Stimulated activated CD4-positive, alpha-beta T cell treated with anti-CD3 and anti-CD28 coated beads, TNF-alpha, amount 100 ng/mL, for 1 hour (primary cell): ENCODE measurements around the gene SLC18B1.

Source experiments
- DNase-seq, 3 donors: peaks; one replicate each; pipeline ENCODE4 v3.0.0-alpha.2; 2020; ENCODE audit warnings: low read depth in 3 of 3, low spot score in 1 of 3

The SLC18B1 gene

DNA sequence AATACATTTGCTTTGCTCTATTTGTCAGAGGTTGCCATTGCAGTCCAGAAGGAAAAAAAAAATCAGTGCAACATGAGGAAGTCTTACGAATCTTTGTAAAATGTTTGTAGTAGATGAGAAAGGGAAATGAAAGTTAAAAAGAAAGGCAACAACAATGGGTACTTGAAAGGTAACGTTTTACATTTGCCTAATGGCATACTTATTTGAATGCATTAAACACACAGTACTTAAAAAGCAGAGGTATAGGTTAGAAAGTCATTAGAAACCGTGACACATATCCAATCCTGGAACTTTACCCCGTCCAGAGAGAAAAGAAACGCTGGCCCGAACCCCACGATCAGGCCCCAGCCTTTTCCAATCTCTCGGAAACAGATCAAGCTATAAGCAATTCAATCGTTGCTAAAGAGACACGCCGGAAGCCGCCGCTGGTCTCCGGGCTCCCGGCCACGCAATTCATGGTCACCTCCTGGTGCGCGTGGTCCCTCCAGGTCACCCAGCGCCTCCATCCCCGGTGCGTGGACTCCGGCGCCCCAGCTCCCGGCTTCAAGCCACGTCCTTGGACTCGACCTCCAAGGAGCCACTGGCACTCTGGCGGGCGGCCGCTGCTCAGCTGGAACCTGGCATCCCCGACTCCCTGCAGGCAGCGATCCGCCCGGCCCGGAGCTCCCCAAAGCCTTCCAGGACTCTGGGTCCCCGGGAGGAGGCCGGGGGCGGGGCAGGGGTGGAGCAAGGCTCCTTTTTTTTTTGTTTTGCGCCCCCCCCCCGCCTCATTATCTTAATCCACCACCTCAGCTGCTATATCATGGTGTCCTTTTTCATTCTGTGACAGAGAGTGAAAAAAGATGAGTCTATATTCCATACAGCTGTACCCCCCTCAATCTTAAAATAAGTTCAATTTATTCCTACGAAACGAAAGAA is at the start of gene SLC18B1:
Gene SLC18B1, minus strand, starts transcription at position 687 of the 918 bp plus-strand sequence. Its CDS starts 181 bp downstream, at position 506.
- DNase-seq = peak in 1 of 3 donors; percentile 41

DNA sequence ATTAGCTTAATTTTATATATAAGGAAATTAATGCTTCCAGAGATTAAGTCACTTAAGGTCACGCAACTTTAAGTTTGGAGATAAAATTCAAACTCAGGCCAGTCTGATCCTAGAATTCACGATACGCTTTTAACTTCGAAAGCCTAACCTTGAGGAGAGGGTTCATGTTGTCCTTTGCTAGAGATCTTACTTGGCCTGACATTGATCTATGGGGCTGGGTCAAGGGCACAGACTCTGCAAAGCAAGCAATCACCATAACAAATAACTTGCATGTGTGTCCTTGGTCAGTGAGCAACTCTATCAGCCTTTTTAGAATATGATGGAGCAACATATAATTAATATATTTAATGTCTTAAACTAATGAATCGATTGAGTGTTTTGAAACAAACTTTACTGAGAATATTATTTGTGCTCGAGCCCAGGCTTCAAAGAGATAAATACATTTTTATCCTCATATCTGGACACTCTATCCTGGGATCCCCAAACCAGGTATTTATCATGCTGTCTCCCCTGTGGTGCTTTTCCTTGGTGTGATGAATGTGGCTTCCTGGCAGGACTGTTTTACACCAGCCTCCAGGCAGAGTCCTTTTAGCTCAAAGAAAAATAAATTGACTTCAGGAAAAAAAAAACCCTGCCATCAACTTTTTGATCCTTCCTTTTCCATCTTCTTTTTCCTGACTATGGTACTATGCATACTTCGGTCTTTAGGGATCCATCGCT is 45.0 kb upstream of the SLC18B1 start:
- DNase-seq = no peak

DNA sequence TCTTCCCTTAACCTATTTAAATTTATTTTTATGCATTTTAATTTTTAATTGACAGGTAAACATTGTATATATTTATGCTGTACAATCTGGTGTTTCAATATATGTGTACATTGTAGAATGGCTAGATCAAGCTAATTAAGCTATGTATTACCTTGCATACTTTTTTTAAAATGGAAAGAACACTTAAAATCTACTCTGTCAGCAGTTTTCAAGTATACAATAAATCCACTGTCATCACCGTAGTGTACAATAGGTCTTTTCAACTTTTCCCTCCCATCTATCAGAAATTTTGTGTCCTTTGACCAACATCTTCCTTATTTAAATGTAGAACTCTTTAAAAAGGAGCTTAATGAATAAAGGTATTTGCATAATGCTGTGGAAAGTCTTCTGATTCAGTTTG is 43.5 kb upstream of the SLC18B1 start:
- DNase-seq = no peak

DNA sequence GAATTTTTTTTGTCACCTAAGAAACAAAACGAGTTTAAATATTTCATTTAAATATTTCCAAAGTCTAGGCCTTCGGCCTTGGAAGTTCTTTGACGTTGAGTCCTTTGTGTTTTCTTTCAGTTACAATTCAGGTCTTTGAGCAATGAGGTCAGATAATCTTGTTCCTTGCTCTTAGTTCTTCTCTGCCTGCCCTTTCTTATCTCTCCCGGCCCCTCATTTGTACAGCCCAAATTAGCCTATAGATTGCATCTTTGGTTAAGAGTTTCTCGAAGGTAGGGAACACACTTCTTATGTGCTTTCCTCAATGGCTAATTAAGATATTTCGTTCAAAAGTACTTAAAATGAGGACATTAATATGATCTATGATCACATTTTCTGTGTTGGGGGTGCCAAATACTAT is 34.5 kb upstream of the SLC18B1 start:
- DNase-seq = no peak

DNA sequence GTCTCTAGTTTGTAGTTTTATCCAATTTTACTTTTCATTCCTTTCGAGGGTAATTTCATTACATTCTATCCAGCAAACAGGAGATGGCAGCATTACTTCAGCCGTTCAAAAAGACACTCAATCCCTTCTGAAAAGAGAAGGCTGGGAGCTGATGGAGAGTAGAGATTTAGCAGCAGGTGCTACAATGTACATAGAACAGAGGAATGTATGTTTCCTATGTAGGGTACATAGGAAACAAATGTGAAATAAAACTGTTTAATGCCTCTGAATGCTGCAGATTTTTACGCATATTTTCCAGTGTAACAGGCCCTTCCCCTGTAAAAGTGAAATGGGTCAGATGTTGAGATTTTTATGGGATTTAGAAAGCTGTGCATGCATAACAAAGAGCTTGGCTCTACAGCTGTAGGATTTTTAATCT is 31.9 kb upstream of the SLC18B1 start:
- no peak for DNase-seq

DNA sequence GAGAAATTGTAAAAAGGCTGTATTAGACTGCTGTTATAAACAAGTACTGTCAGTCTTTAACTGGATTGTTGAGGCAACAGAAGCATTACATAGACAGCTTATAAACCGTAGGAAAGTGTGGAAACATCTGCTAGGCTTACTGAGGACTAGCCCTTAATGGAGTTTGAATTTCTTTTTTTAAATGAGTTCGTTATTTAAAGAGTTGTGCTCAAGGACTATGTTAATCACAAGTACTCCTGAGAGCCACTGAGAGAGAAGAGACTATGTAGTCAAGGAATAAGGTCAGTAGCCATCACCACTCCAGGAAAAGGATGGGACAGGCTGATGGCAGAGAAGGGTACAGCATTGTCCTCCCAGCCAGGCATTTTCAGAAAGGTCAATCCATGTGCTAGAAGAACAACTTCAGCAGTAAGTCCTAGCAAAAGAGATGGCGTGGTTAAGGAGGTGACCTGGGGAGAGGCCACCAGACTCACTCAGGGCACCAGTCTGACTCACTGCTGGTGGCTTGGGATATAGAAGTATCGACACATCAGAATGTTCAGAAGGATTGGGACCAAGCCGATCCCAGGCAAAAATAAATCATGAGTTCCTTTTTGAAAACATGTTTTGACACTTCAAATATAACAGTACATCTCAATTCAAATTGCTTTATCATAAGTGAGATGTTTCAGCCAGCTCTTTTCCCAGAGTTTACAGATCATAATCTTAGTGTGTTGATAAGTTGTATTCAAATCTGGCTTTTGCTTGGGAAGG is 22.4 kb upstream of the SLC18B1 start:
- no peak for DNase-seq

DNA sequence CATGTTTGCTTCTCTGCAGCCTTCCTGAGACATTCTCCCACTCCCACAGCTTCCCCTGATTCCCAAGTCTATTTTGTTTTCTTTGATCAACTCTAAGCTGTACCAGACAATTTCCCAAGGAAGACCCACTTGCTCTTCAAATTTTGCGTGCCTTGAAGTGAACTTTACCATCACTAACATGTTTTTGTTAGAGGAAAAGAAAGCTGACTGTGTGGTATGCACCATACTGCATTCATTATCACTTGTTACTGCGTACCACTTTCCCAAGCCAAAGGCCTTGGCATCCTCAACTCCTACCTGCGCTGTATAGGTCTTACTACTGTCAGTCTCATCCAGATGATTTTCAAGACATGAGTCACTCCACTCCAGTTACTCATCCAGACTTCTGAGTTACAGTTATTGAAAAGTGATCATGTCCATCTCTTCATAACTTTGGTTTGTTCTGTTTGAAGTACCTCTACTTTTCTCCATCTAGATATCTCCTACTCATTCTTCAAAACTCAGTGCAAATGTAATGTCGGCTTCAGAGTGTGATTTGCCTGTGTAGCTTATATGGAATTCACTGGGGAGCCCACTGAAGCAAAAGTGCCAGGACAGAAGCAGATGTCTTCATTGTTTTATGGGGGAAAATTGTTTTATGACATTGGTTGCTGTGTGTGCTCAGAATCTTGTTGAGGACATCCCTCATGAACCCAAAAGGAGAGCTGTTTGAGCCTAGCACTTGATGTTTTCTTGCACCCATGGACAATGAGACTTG is 21.1 kb upstream of the SLC18B1 start:
- no peak for DNase-seq

DNA sequence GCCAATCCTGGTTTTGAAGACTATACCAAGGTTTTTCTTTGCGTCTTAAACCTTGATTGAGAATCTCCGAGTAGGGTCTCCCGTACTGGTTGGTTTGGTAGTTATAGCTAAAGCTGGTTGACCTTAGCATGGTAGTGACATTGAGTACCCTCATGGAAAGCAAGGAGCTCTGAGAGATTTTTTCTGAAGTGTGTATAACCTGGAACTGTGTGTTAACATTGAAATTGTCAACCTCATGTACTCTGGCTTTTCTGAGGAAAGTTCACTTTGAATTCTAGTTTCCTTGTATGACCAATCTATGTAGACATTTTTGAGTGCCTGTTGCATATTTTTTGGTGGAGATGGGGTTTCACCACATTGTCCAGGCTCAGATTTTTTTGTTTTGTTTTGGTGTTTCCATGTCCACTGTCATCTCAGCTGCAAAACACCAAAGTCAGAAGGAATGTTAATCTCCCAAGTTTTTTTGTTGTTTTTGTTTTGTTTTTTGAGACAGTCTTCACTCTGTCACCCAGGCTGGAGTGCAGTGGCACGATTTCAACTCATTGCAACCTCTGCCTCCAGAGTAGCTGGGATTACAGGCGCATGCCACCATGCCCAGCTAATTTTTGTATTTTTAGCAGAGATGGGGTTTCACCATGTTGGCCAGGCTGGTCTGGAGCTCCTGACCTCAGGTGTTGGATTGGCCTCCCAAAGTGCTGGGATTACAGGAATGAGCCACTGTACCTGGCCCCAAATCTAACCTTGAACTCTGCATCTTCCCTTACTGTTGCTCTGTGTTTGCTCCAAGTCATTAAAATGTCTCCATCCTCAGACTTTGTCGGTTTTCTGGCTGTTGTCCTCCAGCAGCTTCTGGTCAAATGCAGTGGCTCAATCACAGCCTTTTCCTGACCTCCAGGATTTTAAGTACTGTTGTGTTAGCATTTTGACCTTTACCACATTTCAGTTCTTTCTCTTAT is 20.2 kb upstream of the SLC18B1 start:
- DNase-seq = no peak

DNA sequence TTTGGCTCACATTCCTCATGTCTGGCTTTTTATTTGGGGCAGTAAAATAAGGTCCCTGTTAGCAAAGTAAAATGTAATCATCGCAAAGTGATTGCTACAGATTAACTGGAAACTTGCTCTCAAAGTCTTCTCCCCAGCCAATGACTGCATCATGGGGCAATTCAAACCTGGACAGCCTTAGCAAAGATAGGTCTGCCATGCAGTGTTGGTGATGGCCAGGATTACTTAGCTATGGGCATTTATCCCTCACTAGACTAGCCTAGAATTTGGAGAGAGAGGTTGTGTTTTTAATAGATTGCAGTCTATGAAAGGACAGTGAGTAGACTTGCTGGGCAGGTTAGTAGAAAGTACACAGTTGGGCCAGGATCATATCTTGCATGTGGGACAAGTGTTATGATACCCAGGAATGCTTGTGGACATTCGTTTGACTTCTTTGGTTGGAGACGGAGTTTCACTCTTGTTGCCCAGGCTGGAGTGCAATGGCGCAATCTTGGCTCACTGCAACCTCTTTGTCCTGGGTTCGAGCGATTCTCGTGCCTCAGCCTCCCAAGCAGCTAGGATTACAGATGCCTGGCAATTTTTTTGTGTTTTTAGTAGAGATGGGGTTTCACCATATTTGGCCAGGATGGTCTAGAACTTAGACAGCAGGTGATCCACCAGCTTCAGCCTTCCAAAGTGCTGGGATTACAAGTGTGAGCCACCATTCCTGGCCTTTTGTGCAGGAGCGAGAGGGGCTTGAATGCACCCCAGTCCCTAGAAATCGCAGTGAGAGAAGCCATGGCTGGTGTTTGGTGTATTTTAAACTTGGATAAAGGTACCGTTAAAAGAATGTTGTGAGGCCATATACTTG is 19.3 kb upstream of the SLC18B1 start:
- no peak for DNase-seq

DNA sequence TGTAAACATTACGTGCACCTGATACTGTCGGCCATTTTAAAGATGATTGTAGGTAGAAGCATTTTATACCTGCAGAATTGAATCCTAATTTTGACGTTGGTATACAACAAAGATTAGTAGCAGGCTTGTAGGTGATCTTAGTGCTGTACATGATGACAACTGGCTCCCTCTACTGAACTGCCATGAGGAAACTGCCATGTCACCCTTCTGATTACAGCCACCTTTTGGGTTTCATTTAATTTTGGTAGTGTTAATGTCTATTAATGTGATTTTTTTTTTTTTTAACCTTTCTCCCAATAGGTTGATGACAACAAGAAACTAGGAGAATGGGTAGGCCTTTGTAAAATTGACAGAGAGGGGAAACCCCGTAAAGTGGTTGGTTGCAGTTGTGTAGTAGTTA is 18.2 kb upstream of the SLC18B1 start:
- no peak for DNase-seq

DNA sequence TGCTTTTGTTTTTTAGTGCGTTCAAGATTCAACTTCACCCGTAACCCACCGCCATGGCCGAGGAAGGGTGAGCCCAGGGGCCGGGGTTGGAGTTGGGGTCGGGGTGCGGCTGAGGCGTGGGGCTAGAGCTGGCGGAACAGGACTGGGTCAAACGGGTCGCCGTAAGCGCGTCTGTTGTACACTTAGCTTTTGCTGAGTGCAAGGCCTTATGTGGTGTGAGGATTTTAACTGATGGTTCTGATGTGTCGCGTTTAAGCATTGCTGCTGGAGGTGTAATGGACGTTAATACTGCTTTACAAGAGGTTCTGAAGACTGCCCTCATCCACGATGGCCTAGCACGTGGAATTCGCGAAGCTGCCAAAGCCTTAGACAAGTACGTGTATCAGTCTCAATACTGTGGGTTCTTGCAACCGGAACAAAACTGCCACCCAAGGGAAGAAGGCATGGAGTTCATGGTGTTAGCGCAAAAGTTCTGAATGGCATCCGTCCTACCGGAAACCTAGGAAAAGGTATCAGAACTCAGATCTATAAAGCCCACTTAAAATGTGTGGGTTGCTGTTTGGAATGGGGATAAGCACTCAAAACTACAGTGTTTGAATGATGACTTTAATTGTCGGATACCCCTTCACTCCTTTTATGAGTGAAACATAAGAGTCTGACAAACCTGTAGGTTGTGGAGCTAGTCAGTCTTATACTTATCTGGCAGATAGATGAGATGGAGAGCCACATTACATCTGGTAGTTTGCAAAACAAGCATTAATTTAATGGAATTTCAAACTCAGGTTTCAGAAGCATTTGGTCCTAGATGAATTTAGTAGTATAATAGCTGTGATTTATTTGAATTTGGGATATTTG is 16.5 kb upstream of the SLC18B1 start:
- peak in 1 of 3 donors; percentile 26 for DNase-seq

DNA sequence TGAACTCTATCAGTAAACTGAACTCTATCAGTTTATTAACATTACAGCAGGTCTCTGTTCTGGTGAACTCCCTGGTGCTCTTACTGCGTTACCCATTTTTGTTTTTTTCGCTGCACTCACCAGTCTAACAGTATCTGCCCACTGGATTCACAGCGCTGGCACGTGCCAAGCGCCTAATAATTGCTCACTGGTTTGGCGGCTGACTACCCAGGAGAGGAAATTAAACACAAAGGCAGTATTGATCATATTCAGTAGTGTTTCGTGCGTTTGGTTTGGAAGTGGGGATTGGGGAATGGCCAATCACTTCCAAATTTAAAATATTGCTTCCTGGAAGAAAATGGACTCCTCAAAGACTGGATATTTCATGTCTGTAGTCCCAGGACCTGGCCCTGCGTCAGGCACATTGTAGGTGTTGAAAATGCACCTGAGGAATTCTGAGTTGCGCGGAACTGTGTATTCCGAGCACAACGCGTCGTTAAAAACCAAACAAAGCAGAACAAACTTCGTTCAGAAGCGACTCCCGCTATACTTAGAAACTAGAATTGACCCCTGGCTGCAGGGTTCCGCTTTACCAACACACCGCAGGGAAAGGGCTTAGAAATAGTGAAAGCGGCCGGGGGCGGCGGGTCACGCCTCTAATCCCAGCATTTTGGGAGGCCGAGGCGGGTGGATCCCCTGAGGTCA is 14.9 kb upstream of the SLC18B1 start:
- peak in 1 of 3 donors; percentile 34 for DNase-seq

DNA sequence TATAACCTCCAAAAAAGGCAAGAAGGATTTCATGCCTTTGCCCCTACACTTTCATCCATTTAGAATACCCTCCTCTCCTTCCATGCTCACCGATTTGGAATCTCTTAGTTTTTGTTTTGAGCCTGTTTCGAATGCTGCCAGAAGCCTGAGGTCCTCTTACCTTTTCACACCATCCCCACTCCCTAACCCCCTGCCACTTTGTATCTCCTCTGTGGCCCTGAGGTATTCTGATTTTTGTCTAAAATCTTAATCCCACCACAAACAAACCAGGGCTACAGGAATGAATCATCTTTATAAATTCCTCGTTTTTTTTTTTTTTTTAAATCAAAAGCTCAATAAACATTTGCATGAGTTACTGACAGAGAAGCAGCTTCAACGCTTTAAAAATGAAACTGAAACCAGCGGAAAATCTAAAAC is 14.3 kb upstream of the SLC18B1 start:
- no peak for DNase-seq

DNA sequence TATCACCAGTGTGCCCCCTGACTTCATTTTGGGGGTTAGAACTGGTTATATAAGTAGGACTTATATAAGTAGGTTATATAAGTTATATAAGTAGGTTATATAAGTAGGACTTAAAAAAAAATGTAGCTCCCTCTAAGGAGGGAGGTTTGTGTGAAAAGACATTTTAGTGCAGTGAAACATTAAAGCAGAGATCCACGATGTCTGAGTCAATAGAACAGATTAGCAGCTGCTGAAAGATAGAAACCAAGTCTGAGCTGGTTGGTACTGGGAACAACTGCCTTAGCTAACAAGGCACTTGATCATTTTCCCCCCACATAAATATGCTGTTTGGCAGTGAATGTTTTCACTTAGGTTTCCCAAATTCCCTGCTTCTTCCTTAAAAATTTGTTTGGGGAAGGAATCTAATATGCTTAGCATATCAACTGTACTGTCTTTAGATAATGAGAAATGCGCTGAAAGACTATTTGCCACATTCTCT is 13.9 kb upstream of the SLC18B1 start:
- no peak for DNase-seq

DNA sequence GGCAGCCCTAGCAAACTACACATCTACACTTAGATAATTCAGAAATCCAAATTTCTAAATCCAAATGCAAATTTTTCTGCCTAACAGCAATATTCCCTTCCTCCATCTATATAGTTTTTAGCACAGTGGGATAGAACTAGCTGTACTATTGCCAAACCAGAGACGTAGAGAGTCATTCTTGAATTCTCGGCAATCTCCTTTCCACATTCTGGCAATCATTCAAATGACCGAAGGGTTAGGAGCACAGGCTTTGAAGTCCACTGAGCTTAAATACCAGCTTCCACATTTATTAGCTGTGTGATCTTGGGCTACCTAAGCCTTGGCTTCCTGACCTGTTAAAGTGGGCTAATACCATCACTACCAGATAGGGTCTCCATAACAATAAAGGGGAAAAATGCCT is 12.8 kb upstream of the SLC18B1 start:
- no peak for DNase-seq

DNA sequence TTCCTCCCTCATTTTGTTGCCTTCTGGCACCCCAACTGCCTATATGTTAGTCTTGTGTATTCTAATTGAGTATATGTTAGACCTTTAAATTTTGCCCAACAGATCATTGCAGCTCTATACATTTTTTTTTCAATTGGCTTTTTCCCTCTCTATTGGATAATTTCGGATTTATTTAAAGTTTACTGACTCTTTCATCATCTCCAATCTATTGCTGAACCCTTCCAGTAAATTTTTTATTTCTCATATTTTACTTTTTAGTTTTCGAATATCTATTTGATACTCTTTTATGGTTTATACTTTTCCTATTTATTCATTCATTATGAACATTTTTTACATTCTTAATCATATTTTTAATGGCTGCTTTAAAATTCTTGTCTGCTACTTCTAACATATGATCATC is 7.1 kb upstream of the SLC18B1 start:
- no peak for DNase-seq

DNA sequence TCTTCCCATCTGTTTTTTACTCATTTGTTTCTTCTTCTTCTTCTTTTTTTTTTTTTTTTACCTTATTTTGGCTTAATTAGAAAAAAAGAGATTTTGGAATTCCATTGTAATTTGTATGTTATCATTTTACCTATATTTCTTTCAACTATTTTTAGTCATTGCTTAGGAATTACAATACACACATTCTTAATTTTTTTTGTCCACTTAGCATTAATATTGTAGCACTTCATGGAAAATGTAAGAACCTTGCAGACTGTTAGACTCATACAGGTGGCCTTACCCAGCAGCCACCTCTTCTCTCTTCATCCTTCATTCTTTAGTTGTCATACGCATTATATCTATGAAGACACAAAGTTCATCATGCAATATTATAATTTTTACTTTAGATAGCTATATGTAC is 5.8 kb upstream of the SLC18B1 start:
- no peak for DNase-seq
